Measurements from ENCODE around the gene FCGR3B.
"Not testable (repeated sequence)": the region's sequence is repeated elsewhere in the genome, so short reads cannot be mapped to it uniquely, and the experiment has no call there.

FCGR3B gene

DNA sequence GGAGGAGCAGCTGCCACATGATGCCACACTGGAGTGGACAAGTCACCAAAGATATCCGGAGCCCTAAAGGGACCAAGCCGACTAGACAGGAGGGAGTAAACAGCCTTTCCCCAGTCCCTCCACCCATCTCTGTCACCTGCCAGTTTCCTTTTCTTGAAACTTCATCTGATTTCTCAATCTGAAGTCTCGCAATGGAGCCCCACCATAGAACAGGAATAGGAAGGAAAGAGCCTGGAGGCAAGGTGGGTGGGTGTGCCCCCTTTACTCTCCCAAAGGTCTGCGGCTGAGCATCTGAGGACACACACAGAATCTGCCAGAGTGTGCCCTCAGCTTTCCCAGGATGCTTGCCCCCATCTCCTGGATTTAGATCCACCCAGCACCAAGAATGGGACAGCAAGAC, at the start of gene FCGR3B:
Gene FCGR3B (minus strand): TSS at position 101 of the 400 bp plus-strand sequence. CDS start 82 bp downstream, at position 19.
- H3K4me3 ChIP-seq (ENCODE audit: low read depth, low read length) = no peak within 1 kb of the TSS
- no peak for DNase-seq (ENCODE audit: low read depth)

DNA sequence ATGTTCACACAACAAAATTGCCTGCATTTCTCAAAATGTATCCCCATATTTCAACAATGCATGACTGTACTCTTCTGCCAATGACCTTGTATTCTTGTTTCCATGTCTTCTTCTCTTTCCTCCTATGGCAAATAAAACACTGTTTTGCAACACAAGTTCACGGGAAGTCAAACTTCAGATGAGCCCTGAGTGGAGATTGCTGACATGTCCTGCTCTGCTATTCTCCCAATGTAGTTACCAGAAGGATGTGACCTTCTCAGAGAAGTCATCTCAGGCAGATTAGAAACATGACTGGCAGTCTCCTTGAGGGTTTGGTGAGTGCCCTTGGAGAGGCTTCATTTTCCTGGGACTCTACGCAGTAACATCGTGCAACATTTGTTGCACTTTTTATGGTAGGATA, 47.5 kb upstream of the FCGR3B start:
- no peak overlapping the region for H3K4me3 ChIP-seq (ENCODE audit: low read depth, low read length)
- no peak for DNase-seq (ENCODE audit: low read depth)
- TF ChIP-seq, protein P1, sequence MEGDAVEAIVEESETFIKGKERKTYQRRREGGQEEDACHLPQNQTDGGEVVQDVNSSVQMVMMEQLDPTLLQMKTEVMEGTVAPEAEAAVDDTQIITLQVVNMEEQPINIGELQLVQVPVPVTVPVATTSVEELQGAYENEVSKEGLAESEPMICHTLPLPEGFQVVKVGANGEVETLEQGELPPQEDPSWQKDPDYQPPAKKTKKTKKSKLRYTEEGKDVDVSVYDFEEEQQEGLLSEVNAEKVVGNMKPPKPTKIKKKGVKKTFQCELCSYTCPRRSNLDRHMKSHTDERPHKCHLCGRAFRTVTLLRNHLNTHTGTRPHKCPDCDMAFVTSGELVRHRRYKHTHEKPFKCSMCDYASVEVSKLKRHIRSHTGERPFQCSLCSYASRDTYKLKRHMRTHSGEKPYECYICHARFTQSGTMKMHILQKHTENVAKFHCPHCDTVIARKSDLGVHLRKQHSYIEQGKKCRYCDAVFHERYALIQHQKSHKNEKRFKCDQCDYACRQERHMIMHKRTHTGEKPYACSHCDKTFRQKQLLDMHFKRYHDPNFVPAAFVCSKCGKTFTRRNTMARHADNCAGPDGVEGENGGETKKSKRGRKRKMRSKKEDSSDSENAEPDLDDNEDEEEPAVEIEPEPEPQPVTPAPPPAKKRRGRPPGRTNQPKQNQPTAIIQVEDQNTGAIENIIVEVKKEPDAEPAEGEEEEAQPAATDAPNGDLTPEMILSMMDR (IDR thresholded peaks at IDR 0.05; ENCODE audit: control insufficient read depth, extremely low read depth, insufficient read depth) = no peak

More for the DNA sequence above, at the start of gene FCGR3B:
- TF ChIP-seq, protein P1 (IDR thresholded peaks at IDR 0.05; ENCODE audit: control insufficient read depth, extremely low read depth, insufficient read depth) = no peak

DNA sequence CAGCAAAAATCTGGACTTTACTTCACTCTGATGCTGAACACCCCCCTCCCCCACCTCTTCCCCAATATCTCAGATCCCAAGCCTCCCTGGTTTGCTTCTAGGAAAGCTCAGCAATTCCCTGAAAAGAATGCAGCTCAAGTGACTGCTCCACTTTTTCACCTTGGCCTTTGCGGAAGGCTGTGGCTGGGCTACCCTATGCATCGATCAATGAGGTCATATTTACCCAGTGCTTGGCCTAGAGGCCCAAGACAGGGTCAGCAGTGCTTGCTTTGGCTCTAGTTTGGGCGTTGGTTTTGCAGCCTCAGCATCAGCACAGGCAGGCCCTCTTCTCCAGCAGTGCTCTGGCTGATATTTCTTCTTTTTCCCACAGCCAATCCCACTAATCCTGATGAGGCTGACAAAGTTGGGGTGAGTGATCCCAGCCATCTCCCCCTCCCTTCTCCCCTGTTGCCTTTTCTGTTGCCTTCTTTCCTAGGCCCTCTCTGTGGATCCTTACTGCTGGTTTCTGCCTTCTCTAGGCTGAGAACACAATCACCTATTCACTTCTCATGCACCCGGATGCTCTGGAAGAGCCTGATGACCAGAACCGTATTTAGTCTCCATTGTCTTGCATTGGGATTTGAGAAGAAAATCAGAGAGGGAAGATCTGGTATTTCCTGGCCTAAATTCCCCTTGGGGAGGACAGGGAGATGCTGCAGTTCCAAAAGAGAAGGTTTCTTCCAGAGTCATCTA, 46.1 kb upstream of the FCGR3B start:
- TF ChIP-seq, protein P1 (IDR thresholded peaks at IDR 0.05; ENCODE audit: control insufficient read depth, extremely low read depth, insufficient read depth) = no peak
- DNase-seq (ENCODE audit: low read depth) = no peak
- H3K4me3 ChIP-seq (ENCODE audit: low read depth, low read length) = no peak overlapping the region

DNA sequence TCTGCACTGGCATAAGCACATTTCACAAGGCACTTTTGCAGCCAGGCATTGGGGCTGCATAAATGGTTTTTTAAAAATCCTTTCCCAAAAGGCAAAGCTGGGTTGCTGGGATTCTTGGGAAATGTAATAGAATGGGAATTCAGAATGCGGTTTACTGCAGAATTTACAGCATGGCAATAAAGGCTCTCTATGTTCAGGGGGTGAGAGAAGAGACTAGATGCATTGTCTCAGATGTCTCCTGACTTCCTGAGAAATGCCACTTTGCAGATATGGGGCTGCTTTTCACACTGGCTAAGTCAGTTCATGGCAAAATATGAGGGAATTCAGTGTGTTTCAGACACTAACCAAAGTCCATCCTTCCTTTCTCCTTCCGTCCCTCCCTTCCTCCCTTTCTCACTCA, 45.5 kb upstream of the FCGR3B start:
- TF ChIP-seq, protein P1 (IDR thresholded peaks at IDR 0.05; ENCODE audit: control insufficient read depth, extremely low read depth, insufficient read depth) = no peak
- H3K4me3 ChIP-seq (ENCODE audit: low read depth, low read length) = no peak overlapping the region
- no peak for DNase-seq (ENCODE audit: low read depth)

DNA sequence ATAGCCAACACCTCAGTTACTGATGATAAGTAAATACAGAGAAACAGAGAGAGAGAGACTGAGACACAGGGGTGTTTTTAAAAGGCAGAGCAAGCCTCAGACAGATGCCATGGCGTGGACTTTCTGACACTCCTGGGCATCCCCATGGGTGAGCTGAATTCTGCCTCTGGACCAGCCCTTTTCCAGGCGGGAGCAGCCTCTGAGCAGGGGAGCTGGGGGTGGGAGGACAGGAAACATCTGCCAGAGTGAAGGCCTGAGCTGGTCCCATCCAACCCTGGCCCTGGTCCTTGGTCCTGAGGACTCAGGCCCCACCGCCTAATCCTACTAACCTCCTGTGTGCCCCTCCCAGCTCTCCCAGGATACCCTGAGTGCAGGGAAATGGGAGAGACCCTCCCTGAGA, 43.9 kb upstream of the FCGR3B start:
- H3K4me3 ChIP-seq (ENCODE audit: low read depth, low read length) = not testable (repeated sequence)

DNA sequence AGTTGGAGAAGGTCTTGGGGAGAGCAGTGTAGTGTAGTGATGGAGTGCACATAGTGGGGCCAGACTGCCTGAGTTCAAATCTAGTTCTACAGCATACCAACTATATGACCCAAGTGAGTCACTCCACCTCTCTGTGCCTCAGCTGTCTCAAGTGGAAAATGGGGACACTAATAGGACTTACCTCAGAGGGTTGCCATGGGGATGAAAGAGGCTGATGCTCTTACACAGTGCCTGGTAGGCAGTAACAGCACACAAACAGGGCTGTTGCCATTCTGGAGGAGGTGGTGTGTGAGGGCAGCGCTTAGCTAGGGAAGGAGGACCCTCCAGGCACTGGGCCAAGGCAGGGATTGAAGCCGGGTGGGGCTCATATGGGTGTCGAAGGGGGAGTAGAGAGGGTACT, 43.5 kb upstream of the FCGR3B start:
- not testable (repeated sequence) for DNase-seq (ENCODE audit: low read depth)

More for the DNA sequence above, 43.9 kb upstream of the FCGR3B start:
- not testable (repeated sequence) for DNase-seq (ENCODE audit: low read depth)

DNA sequence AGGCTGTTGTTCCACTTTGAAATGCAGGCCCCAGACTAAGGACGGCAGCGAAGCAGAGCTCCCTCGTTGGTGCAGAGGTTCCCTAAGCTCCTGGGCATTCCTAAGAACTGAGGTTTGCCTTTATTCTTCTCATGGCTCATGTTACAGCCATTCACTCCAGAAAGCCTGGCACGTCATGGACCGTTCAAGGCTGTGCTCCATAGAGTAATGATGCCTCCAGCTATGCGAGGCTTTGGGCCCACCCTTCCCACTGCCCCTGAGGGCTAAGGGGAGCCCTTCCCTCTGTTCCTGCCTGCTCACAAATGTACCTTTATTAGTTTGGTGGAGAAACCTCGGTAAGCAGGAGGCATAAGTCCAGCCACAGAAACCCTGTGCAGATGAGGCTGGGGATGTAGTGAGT, 42.5 kb upstream of the FCGR3B start:
- not testable (repeated sequence) for DNase-seq (ENCODE audit: low read depth); H3K4me3 ChIP-seq (ENCODE audit: low read depth, low read length)

More for the DNA sequence above, 43.5 kb upstream of the FCGR3B start:
- H3K4me3 ChIP-seq (ENCODE audit: low read depth, low read length) = not testable (repeated sequence)

DNA sequence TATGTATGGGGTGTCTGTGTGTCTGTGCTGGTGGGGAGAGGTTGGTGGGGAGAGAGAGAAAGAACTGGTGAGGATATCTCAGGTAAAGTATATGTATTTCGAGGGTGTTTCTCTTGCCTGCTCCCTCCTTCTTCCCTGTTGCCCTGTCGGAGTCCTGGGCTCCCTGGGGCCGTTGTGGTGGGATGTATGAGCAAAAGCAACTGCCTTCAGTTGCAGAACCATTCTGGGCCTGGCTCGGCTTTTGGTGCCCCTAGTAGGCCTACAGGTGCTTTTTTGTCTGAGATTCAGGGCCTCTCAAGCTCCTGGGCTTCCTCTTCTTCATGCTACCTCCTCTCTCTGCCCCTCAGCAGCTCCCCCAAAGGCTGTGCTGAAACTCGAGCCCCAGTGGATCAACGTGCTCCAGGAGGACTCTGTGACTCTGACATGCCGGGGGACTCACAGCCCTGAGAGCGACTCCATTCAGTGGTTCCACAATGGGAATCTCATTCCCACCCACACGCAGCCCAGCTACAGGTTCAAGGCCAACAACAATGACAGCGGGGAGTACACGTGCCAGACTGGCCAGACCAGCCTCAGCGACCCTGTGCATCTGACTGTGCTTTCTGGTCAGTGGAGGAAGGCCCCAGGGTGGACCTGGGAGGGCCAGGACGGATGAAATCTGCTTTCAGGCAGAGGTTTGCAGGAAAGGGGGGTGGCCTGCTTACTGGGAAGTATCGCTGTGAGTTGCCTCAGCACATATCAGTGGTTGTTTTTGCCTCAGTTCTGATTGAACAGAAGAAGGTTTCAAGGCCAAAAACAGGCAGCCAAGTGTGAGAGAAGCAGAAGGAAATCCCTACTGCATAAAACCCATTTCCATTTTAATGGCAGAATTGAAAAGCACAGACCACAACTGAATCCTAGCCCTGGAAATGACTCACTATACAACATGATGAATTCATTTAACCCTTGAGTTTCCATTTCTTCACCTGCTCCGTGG, 40.4 kb upstream of the FCGR3B start:
- H3K4me3 ChIP-seq (ENCODE audit: low read depth, low read length); DNase-seq (ENCODE audit: low read depth): not testable (repeated sequence)

DNA sequence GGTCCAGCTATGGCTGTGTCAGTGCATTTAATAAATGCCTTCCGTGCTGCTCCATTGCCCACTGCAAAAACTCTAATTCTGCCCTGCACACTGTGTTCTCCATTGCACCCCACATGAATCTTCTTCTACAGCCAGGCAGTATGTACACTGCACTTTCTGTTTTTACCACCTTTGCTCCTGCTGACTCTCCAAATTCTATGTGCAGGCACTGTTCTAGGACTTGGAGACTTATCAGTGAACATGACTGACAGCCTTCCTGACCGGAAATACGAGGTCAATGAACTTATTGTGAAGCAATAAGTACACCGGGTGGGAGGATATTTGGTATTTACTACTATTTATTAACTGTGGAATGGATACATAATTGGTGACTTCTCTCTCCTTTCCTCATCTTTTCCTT, 33.7 kb upstream of the FCGR3B start:
- not testable (repeated sequence) for H3K4me3 ChIP-seq (ENCODE audit: low read depth, low read length); DNase-seq (ENCODE audit: low read depth)

DNA sequence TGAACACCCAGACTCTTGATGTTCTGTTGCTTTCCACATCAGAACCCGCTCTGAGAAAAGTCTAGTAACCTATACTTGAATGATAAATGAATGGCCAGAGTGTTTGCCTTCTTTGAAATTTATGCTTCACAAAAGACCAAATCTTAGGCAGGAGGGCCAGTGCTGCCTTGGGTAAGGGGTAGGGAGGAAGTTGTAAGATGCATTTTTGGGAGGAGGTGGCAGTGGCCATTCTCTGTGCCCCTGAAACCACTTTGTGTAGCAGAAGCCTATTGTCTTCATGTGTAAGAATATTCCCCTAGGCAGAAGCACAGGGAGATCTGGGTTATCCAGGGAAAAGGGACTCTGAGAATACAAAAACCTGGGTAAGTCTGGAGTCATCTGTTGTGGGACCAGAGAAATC, 32.6 kb upstream of the FCGR3B start:
- H3K4me3 ChIP-seq (ENCODE audit: low read depth, low read length); DNase-seq (ENCODE audit: low read depth): not testable (repeated sequence)

DNA sequence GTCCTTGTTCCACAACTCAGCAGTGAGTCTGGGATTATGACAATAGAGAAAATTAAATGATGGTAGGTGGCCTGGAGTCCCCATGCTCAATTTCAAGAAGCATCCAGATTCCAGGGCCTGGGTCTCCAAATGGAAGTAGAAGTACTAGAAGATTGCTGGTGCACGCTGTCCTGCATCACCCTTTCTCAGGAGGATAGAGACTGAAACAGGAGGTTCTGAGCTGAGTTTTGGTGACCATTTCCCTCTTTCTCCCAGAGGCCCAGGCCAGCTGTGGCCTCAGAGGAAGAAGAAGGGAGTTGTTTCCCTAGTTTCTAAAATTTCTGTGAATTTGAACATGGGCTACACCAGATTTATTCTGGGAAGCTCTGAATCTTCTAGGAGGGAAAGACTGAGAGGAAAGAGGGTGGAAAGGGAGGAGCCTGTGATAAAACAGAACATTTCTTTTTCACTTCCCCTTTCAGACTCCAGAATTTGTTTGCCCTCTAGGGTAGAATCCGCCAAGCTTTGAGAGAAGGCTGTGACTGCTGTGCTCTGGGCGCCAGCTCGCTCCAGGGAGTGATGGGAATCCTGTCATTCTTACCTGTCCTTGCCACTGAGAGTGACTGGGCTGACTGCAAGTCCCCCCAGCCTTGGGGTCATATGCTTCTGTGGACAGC, 31.8 kb upstream of the FCGR3B start, which contains the start of gene FCGR2B:
Gene FCGR2B (plus strand): TSS at position 460 of the 656 bp plus-strand sequence. CDS start 99 bp downstream, at position 559.
- DNase-seq (ENCODE audit: low read depth); H3K4me3 ChIP-seq (ENCODE audit: low read depth, low read length): not testable (repeated sequence)

DNA sequence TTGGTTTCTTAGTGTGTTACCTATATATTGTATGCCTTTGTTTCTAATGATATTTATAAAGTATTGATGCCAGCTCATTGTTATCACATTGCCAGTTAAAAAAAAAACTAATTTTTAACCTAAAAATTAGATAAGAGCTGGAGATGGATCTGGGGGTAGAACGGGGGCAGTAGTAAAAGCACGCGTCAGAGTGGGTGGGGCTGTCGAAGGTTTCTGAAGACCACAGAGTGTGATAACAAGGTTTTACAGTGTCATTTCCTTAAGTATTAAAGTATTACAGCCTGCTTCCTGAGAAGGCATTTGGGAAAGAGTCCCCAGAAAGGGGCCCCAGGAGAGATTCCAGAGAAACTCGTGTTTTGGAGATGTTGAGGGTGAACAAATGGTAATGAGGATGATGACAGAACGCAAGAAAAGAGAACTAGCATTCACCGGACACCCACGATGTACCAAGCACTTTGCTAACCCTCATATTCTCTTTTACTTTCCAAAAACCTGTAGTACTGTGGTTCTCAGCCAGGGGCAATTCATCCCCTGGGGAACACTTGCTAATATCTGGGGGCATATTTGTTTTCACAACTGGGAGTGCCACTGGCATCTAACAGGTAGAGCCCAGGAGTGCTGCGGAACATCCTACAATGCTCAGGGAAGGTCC, 30.8 kb upstream of the FCGR3B start:
- H3K4me3 ChIP-seq (ENCODE audit: low read depth, low read length); DNase-seq (ENCODE audit: low read depth): not testable (repeated sequence)

DNA sequence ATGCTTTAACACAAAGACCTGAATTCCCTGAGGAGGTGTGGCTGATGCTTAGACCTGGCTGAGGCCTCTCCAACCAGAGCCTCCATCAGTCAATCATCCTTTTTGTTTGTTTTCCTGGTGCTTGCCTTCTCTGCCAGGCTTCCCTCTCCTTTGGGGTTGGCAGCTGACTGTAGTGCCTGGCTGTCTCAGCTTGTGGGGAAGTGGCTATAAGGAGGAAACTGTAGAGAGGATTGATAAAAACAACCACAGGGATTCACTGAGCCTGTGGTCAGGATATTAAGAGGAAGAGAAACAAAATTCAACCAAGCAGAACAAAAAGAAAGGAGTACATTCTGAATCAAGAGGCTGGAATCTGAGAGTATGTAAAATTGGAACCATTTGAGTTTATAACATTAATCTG, 27.5 kb upstream of the FCGR3B start:
- H3K4me3 ChIP-seq (ENCODE audit: low read depth, low read length) = not testable (repeated sequence)

More for the DNA sequence above, 27.5 kb upstream of the FCGR3B start:
- not testable (repeated sequence) for DNase-seq (ENCODE audit: low read depth)
